Measurements from ENCODE around the gene TREH. TPM values are rescaled to one million over a fixed set of nuclear protein-coding genes. Genes with fewer than 3 reads are reported as not detected.

Gene TREH, protein sequence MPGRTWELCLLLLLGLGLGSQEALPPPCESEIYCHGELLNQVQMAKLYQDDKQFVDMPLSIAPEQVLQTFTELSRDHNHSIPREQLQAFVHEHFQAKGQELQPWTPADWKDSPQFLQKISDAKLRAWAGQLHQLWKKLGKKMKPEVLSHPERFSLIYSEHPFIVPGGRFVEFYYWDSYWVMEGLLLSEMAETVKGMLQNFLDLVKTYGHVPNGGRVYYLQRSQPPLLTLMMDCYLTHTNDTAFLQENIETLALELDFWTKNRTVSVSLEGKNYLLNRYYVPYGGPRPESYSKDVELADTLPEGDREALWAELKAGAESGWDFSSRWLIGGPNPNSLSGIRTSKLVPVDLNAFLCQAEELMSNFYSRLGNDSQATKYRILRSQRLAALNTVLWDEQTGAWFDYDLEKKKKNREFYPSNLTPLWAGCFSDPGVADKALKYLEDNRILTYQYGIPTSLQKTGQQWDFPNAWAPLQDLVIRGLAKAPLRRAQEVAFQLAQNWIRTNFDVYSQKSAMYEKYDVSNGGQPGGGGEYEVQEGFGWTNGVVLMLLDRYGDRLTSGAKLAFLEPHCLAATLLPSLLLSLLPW
- not detected in 2 replicates for total RNA-seq

DNA sequence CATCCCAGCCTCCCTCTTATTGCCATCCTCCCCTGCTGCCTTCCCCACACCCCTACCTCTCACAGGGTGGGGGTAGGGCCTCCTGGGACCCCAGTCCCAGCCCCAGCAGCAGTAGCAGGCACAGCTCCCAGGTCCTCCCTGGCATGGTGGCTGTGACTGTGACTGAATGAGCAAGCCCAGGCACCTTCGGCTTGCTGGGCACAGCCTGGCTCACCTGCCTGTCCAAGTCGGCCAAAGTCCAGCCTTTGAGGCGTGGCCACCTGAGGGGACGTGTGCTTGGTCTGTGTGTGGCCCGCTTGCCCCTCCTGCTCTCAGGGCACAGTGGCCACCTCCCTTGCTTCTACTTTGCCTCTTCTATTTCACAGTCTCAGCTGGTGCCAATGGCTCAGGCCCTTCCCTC lies at the start of gene TREH:
Gene TREH (minus strand): TSS at position 168 of the 400 bp plus-strand sequence. CDS start 23 bp downstream, at position 145.

DNA sequence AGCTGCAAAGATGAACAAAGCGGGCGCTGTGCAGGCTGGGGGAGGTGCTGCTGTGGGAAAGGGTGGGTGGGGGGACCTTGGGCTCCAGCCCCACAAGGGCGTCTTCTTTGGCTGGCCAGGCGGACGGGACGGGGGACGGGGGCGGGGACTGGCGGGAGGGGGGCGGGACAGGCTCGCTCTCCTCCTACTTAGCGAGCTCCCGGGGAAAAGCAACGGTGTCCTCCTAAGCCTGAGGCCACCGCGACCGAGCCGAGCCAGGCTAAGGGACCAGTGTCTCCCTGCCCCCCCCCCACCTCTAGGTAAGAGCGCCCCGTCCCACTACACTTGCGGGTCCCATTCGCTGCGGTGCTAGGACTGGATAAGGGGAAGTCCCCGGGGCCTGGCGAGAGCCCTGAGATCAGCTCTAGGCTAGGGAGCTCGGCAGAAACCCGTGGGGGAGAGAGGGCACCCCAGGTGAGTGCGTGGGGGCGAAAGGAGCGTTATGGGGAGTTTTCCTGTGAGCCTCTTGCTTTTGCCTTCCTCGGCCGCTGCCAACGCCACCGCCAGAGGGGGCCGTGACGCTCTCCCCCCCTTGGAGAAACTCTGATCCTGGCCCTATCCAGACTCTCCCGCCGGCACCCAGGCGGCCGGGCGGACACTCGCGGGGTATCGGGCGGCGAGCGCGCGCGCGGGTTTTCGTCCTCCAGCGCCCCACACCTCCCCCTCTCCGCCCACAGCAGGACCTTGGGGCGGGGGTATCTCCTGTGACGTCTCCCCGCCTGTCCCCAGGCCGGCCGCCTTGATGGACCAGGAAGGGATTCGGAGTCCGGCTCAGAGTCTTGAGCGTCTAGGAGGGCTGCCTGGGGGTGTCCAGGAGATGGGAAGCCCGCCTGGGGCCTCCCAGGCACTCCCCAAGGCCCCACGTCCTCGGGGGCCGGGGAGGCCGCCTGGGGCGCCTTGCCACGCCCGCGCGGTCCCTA lies 71.8 kb downstream of the TREH start, which contains the start of gene PHLDB1:
Gene PHLDB1 (plus strand): TSS at position 215 of the 959 bp plus-strand sequence. CDS start 6,222 bp downstream, outside the sequence.

Small RNA genes lying within 50 kb of the gene (small RNA-seq; reads per million reads assigned to genes)
- not detected for gene RNU6-376P

Other genes with a start within 250 kb of the TREH start
- 28.7 and 39.1 TPM in 2 replicates for gene KMT2A, start 243.2 kb downstream of the TREH start, total RNA-seq
- gene TTC36, start 152.2 kb downstream of the TREH start, total RNA-seq: 0.20 TPM in 1 of 2 replicates, not detected in the other
- gene TMEM25, start 148.5 kb downstream of the TREH start, total RNA-seq: 0.73 and 1.2 TPM in 2 replicates
- gene IFT46, start 113.7 kb downstream of the TREH start, total RNA-seq: 36.4 and 40.8 TPM in 2 replicates
- gene ARCN1, start 107.2 kb downstream of the TREH start, total RNA-seq: 105 and 157 TPM in 2 replicates
- gene PHLDB1, start 72.0 kb downstream of the TREH start, total RNA-seq: 148 and 163 TPM in 2 replicates
- 74.2 and 98.3 TPM in 2 replicates for gene DDX6, start 111.5 kb upstream of the TREH start, total RNA-seq
- not detected in 2 replicates for gene CXCR5, start 204.2 kb upstream of the TREH start, total RNA-seq
- gene BCL9L, start 246.3 kb upstream of the TREH start, total RNA-seq: 18.0 and 20.1 TPM in 2 replicates

All from subcutaneous preadipocyte (primary cell).